ENCODE results near the gene MYLIP.

MYLIP gene

GRCh38 chr6:16108419-16108818, 20.5 kb upstream of the MYLIP start:
- DNase-seq: no peak

- no peak for DNase-seq
Measured at GRCh38 chr6:16108921-16109658, 19.8 kb upstream of the MYLIP start.

- DNase-seq: no peak
Measured at GRCh38 chr6:16109659-16110305, 19.1 kb upstream of the MYLIP start.

- no peak for DNase-seq
Measured at GRCh38 chr6:16118825-16119224, 10.1 kb upstream of the MYLIP start.

- DNase-seq: no peak
Measured at GRCh38 chr6:16121339-16121738, 7.5 kb upstream of the MYLIP start.

- no peak for DNase-seq
Measured at GRCh38 chr6:16122197-16122596, 6.7 kb upstream of the MYLIP start.

GRCh38 chr6:16124198-16125180, 4.4 kb upstream of the MYLIP start:
- DNase-seq: no peak

GRCh38 chr6:16126056-16126455, 2.8 kb upstream of the MYLIP start:
- no peak for DNase-seq

- DNase-seq: no peak
Measured at GRCh38 chr6:16126861-16127260, 2.0 kb upstream of the MYLIP start.

GRCh38 chr6:16127471-16127870, 1.4 kb upstream of the MYLIP start:
- DNase-seq: no peak

- no peak for DNase-seq
Measured at GRCh38 chr6:16129623-16130401, 926 bp downstream of the MYLIP start.

GRCh38 chr6:16130437-16130891, 1.6 kb downstream of the MYLIP start:
- DNase-seq: no peak

GRCh38 chr6:16130932-16131387, 2.1 kb downstream of the MYLIP start:
- no peak for DNase-seq

- DNase-seq: no peak
Measured at GRCh38 chr6:16132909-16133308, 4.0 kb downstream of the MYLIP start.

- no peak for DNase-seq
Measured at GRCh38 chr6:16134430-16134829, 5.5 kb downstream of the MYLIP start.

GRCh38 chr6:16135066-16135465, 6.2 kb downstream of the MYLIP start:
- DNase-seq: no peak

GRCh38 chr6:16136091-16136490, 7.2 kb downstream of the MYLIP start:
- DNase-seq: no peak

GRCh38 chr6:16136621-16137450, 8.0 kb downstream of the MYLIP start:
- no peak for DNase-seq

- no peak for DNase-seq
Measured at GRCh38 chr6:16137451-16137801, 8.5 kb downstream of the MYLIP start.

GRCh38 chr6:16139556-16139955, 10.7 kb downstream of the MYLIP start:
- DNase-seq: no peak

- no peak for DNase-seq
Measured at GRCh38 chr6:16140607-16141006, 11.7 kb downstream of the MYLIP start.

- no peak for DNase-seq
Measured at GRCh38 chr6:16141514-16141913, 12.6 kb downstream of the MYLIP start.

Data from activated T-cell treated with anti-CD3 and anti-CD28 coated beads, Interleukin-2, amount 50 U/mL, for 1 hour (primary cell).